ENCODE data around the gene ZEB2. TPM values are rescaled to one million over a fixed set of nuclear protein-coding genes. Genes with fewer than 3 reads are reported as not detected.

The ZEB2 gene
- total RNA-seq, 2 experiments from 2014 or later: 4.0 to 16.9 TPM

GRCh38 chr2:144484201-144484948 is 35.5 kb downstream of the ZEB2 start:
- no peak overlapping the region for H2AFZ ChIP-seq (ENCODE audit: low read length)
- H3K9me3 ChIP-seq (ENCODE audit: low read length): no peaks in the 10 kb centered on the region
- TF ChIP-seq, protein P1, sequence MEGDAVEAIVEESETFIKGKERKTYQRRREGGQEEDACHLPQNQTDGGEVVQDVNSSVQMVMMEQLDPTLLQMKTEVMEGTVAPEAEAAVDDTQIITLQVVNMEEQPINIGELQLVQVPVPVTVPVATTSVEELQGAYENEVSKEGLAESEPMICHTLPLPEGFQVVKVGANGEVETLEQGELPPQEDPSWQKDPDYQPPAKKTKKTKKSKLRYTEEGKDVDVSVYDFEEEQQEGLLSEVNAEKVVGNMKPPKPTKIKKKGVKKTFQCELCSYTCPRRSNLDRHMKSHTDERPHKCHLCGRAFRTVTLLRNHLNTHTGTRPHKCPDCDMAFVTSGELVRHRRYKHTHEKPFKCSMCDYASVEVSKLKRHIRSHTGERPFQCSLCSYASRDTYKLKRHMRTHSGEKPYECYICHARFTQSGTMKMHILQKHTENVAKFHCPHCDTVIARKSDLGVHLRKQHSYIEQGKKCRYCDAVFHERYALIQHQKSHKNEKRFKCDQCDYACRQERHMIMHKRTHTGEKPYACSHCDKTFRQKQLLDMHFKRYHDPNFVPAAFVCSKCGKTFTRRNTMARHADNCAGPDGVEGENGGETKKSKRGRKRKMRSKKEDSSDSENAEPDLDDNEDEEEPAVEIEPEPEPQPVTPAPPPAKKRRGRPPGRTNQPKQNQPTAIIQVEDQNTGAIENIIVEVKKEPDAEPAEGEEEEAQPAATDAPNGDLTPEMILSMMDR (conservative IDR thresholded peaks at IDR 0.05; ENCODE audit: low read length): no peak
- TF ChIP-seq EZH2phosphoT487 (IDR thresholded peaks at IDR 0.05; ENCODE audit: borderline replicate concordance, low read depth, low read length): no peak
- H4K20me1 ChIP-seq (ENCODE audit: insufficient read depth, low read length): no peaks in the 10 kb centered on the region
- H3K27ac ChIP-seq (ENCODE audit: low read depth, low read length, poor library complexity, severe bottlenecking): no peak overlapping the region
- no peaks in the 10 kb centered on the region for H3K9me2 ChIP-seq (ENCODE audit: insufficient read depth, low read length)
- intact Hi-C loops (cut with micrococcal nuclease; ENCODE audit: unreplicated experiment): no loop called here
- no peak for DNase-seq (ENCODE audit: low spot score)
- POLR2A ChIA-PET: no interaction called here
- H3K4me1 ChIP-seq (ENCODE audit: insufficient read depth, low read length, poor library complexity, severe bottlenecking): peaks cover 3% of the 10 kb centered on the region
- BruUV-seq (replicated peaks): no TSS peak
- no peaks in the 10 kb centered on the region for H3K36me3 ChIP-seq (ENCODE audit: insufficient read depth, low read length)
- CTCF ChIA-PET (ENCODE audit: unreplicated experiment): no interaction called here
- no peaks in the 10 kb centered on the region for H3K79me2 ChIP-seq (ENCODE audit: insufficient read depth, low read depth, low read length)
- H3K4me3 ChIP-seq (ENCODE audit: low read depth, low read length, poor library complexity, severe bottlenecking): no peak overlapping the region
- no peak overlapping the region for H3K4me2 ChIP-seq (ENCODE audit: low read length)

DNA sequence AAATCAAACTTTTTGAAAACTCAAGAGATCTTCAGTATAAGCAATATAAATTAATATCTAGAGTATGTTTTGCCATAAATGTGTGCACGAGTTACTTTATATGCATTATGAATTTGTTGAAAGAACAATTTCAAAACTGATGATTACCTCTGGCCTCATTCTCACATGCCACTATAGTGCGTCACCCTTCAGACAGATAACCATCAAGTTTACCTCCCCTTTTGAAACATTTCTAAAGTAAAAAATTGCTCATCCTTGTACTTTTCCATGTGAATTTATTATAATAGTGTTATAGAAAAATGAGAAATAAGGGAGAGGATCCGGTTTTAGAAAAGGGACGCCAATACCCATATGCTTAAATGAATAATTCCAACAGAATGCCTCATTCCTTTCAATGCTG is 38.3 kb downstream of the ZEB2 start:
- DNase-seq (ENCODE audit: low spot score): no peak
- intact Hi-C loops (cut with micrococcal nuclease; ENCODE audit: unreplicated experiment): no loop called here
- no peaks in the 10 kb centered on the region for H4K20me1 ChIP-seq (ENCODE audit: insufficient read depth, low read length)
- no peaks in the 10 kb centered on the region for H3K9me2 ChIP-seq (ENCODE audit: insufficient read depth, low read length)
- H2AFZ ChIP-seq (ENCODE audit: low read length): no peak overlapping the region
- no peaks in the 10 kb centered on the region for H3K36me3 ChIP-seq (ENCODE audit: insufficient read depth, low read length)
- BruUV-seq (replicated peaks): no TSS peak
- no peaks in the 10 kb centered on the region for H3K9me3 ChIP-seq (ENCODE audit: low read length)
- no peak overlapping the region for H3K4me3 ChIP-seq (ENCODE audit: low read depth, low read length, poor library complexity, severe bottlenecking)
- ChIA-PET POLR2A (no interaction called here), CTCF (ENCODE audit: unreplicated experiment) (no interaction called here)
- H3K4me2 ChIP-seq (ENCODE audit: low read length): no peak overlapping the region
- no peak overlapping the region for H3K27ac ChIP-seq (ENCODE audit: low read depth, low read length, poor library complexity, severe bottlenecking)
- H3K79me2 ChIP-seq (ENCODE audit: insufficient read depth, low read depth, low read length): no peaks in the 10 kb centered on the region
- TF ChIP-seq, protein P1 (conservative IDR thresholded peaks at IDR 0.05; ENCODE audit: low read length): no peak
- no peak for TF ChIP-seq EZH2phosphoT487 (IDR thresholded peaks at IDR 0.05; ENCODE audit: borderline replicate concordance, low read depth, low read length)
- H3K4me1 ChIP-seq (ENCODE audit: insufficient read depth, low read length, poor library complexity, severe bottlenecking): peaks cover 12% of the 10 kb centered on the region

DNA sequence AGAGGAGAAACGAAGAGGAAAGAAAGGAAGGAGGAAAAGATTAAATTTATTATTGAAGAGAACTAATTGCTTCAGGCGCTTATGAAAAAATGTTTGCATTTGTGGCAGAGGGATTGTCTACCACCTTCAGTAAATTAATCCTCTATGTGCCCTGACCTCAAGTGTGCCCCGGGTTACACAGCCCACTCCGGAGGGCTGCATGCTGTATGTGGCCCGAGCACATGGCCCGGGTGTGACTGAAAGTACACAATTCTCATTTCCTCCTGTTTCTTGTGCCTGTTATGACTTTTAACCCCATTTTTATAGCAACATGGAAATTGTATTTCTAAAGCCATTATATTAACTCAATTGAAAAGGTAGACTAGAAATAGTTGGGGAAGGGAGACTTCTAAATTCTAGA is 38.8 kb downstream of the ZEB2 start:
- TF ChIP-seq EZH2phosphoT487 (IDR thresholded peaks at IDR 0.05; ENCODE audit: borderline replicate concordance, low read depth, low read length): no peak
- TF ChIP-seq, protein P1 (conservative IDR thresholded peaks at IDR 0.05; ENCODE audit: low read length): no peak
- no peak overlapping the region for H3K4me2 ChIP-seq (ENCODE audit: low read length)
- H3K9me2 ChIP-seq (ENCODE audit: insufficient read depth, low read length): no peaks in the 10 kb centered on the region
- H3K4me1 ChIP-seq (ENCODE audit: insufficient read depth, low read length, poor library complexity, severe bottlenecking): peaks cover 12% of the 10 kb centered on the region
- H3K27ac ChIP-seq (ENCODE audit: low read depth, low read length, poor library complexity, severe bottlenecking): no peak overlapping the region
- ChIA-PET CTCF (ENCODE audit: unreplicated experiment) (no interaction called here), POLR2A (interaction anchor here (1.3 kb wide), 1 partner anchor 31 kb away, joined by 3 read pairs; no protein-coding TSS in a partner anchor)
- no TSS peak for BruUV-seq (replicated peaks)
- no peak overlapping the region for H3K4me3 ChIP-seq (ENCODE audit: low read depth, low read length, poor library complexity, severe bottlenecking)
- H4K20me1 ChIP-seq (ENCODE audit: insufficient read depth, low read length): no peaks in the 10 kb centered on the region
- DNase-seq (ENCODE audit: low spot score): no peak
- H3K36me3 ChIP-seq (ENCODE audit: insufficient read depth, low read length): no peaks in the 10 kb centered on the region
- H3K79me2 ChIP-seq (ENCODE audit: insufficient read depth, low read depth, low read length): no peaks in the 10 kb centered on the region
- intact Hi-C loops (cut with micrococcal nuclease; ENCODE audit: unreplicated experiment): no loop called here
- H2AFZ ChIP-seq (ENCODE audit: low read length): no peak overlapping the region
- H3K9me3 ChIP-seq (ENCODE audit: low read length): no peaks in the 10 kb centered on the region

Measured in OCI-LY7 (cell line).